Breast epithelium (tissue), 3 donors: ENCODE data around the gene LDAH.

Source experiments
- CTCF ChIP-seq, 3 donors: fragments of 450-650 bp; IDR thresholded peaks; one replicate each; pipeline ENCODE4 v1.5.1; 2016 to 2017; ENCODE audit warnings: antibody characterized with exemption in 3 of 3, mild to moderate bottlenecking in 3 of 3, moderate library complexity in 3 of 3
- POLR2A ChIP-seq: fragments of 450-650 bp; IDR thresholded peaks from one replicate; pipeline ENCODE4 v1.6.1; 2016; ENCODE audit warnings: antibody characterized with exemption, mild to moderate bottlenecking, moderate library complexity
- POLR2AphosphoS5 ChIP-seq, 3 donors: sonication (generic); formaldehyde crosslinking; IDR thresholded peaks; one replicate each; pipeline ENCODE4 v1.6.1; 2017; ENCODE audit warnings: antibody characterized with exemption in 3 of 3

DNA sequence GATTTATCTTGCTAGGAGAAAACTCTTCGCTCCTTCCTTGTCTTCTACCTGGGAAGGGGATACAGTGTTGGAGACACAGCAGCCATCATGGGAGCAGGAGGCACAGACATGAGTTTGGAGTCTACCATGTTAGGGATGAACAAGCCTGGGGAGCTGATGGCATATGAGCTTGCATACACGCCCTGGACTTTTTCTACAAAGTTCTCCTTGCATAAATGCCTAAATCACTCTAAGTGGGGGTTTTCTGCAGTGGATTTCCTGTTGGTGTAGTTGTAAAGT is 168.4 kb downstream of the LDAH start:
- TF ChIP-seq CTCF (IDR thresholded peaks at IDR 0.05) (no peak), POLR2AphosphoS5 (IDR thresholded peaks at IDR 0.05) (no peak), POLR2A (no peak)
